HepG2 (cell line): ENCODE data around the gene EIF4G3.

Experiments
- ZFP1 ChIP-seq: IDR thresholded peaks from 2 replicates; pipeline ENCODE4 v1.6.1; 2016
- TF ChIP-seq, protein P1 (sequence below): sonication (generic); formaldehyde crosslinking; IDR thresholded peaks from 2 replicates; pipeline ENCODE4 v1.4.0; 2020; ENCODE audit warnings: mild to moderate bottlenecking, low read depth, missing genetic modification reagents
- TF ChIP-seq, protein P2 (sequence below): sonication (generic); formaldehyde crosslinking; IDR thresholded peaks from 2 replicates; pipeline ENCODE4 v1.8.0; 2022; ENCODE audit warnings: mild to moderate bottlenecking, missing genetic modification reagents

DNA sequence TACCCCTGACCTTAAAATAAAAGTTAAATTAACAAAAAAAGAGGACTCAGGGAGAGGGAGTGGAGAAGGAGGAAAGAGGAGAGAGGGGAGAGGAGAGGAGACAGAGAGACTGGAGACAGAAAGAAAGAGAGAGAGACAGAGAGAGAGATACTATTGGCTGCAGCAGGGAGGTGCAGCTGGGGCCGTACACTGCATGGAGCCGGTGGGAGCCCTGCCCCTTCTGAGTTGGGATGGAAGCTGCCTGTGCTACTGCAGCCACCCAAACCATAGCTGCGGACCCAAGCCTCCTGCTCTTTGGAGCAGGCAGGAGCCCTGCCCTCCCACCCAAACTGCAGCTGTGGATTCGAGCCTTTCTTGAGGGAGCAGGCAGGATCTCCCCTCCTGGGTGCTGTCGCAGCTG, 356.9 kb downstream of the EIF4G3 start:
- TF ChIP-seq, protein P1, sequence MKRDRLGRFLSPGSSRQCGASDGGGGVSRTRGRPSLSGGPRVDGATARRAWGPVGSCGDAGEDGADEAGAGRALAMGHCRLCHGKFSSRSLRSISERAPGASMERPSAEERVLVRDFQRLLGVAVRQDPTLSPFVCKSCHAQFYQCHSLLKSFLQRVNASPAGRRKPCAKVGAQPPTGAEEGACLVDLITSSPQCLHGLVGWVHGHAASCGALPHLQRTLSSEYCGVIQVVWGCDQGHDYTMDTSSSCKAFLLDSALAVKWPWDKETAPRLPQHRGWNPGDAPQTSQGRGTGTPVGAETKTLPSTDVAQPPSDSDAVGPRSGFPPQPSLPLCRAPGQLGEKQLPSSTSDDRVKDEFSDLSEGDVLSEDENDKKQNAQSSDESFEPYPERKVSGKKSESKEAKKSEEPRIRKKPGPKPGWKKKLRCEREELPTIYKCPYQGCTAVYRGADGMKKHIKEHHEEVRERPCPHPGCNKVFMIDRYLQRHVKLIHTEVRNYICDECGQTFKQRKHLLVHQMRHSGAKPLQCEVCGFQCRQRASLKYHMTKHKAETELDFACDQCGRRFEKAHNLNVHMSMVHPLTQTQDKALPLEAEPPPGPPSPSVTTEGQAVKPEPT (CRISPR knock-in tag) = no peak
- TF ChIP-seq, protein P2, sequence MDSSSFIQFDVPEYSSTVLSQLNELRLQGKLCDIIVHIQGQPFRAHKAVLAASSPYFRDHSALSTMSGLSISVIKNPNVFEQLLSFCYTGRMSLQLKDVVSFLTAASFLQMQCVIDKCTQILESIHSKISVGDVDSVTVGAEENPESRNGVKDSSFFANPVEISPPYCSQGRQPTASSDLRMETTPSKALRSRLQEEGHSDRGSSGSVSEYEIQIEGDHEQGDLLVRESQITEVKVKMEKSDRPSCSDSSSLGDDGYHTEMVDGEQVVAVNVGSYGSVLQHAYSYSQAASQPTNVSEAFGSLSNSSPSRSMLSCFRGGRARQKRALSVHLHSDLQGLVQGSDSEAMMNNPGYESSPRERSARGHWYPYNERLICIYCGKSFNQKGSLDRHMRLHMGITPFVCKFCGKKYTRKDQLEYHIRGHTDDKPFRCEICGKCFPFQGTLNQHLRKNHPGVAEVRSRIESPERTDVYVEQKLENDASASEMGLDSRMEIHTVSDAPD (CRISPR knock-in tag) = no peak
- no peak for TF ChIP-seq ZFP1 (CRISPR knock-in tag)
